ENCODE data around the gene FGR. TPM values are rescaled to one million over a fixed set of nuclear protein-coding genes. Genes with fewer than 3 reads are reported as not detected.

FGR gene
- total RNA-seq, 4 donors from 2014 or later, result 4.3 to 9.8 (median 5.2) TPM

- intact Hi-C loops (cut with DNase I; ENCODE audit: low total_unique reads), result no loop called here
- no peak for DNase-seq (ENCODE audit: low spot score in 2 of 2)
- TF ChIP-seq POLR2A (IDR thresholded peaks at IDR 0.05), result no peak
- no peak for TF ChIP-seq CTCF (IDR thresholded peaks at IDR 0.05)
- H3K4me3 ChIP-seq (ENCODE audit: low read depth, poor library complexity, severe bottlenecking), result no peak overlapping the region
- 84 to 90% methylated on average over 11 of the region's 11 CpGs for WGBS, 2 donors
These were observed 584 bp upstream of the FGR start for GRCh38 chr1:27635396-27636142.

- peak overlapping the region; percentile 24 for H3K4me3 ChIP-seq (ENCODE audit: low read depth, poor library complexity, severe bottlenecking)
- intact Hi-C loops (cut with DNase I; ENCODE audit: low total_unique reads), result no loop called here
- TF ChIP-seq CTCF (IDR thresholded peaks at IDR 0.05) (no peak), POLR2A (IDR thresholded peaks at IDR 0.05) (no peak)
- no peak for DNase-seq (ENCODE audit: low spot score in 2 of 2)
- 14 to 15% methylated on average over 41 to 51 of the region's 63 CpGs for WGBS, 2 donors
These were observed 604 bp downstream of the FGR start for GRCh38 chr1:27634177-27634984.

- TF ChIP-seq CTCF (IDR thresholded peaks at IDR 0.05), result no peak
- no peak for TF ChIP-seq POLR2A (IDR thresholded peaks at IDR 0.05)
- DNase-seq (ENCODE audit: low spot score in 2 of 2), result no peak
- 31 to 32% methylated on average over 17 of the region's 17 CpGs for WGBS, 2 donors
- intact Hi-C loops (cut with DNase I; ENCODE audit: low total_unique reads), result no loop called here
- H3K4me3 ChIP-seq (ENCODE audit: low read depth, poor library complexity, severe bottlenecking), result peak overlapping the region; percentile 24
These were observed 1.3 kb downstream of the FGR start for GRCh38 chr1:27633640-27634176.

- H3K4me3 ChIP-seq (ENCODE audit: low read depth, poor library complexity, severe bottlenecking), result no peak overlapping the region
- WGBS, 2 donors, result 79 to 86% methylated on average over 5 of the region's 5 CpGs
- no peak for TF ChIP-seq POLR2A (IDR thresholded peaks at IDR 0.05)
- TF ChIP-seq CTCF (IDR thresholded peaks at IDR 0.05), result no peak
- intact Hi-C loops (cut with DNase I; ENCODE audit: low total_unique reads), result no loop called here
- DNase-seq (ENCODE audit: low spot score in 2 of 2), result no peak
These were observed 1.7 kb downstream of the FGR start for GRCh38 chr1:27633298-27633610.

GRCh38 chr1:27632387-27633297 lies 2.3 kb downstream of the FGR start:
- intact Hi-C loops (cut with DNase I; ENCODE audit: low total_unique reads), result no loop called here
- H3K4me3 ChIP-seq (ENCODE audit: low read depth, poor library complexity, severe bottlenecking), result no peak overlapping the region
- no peak for TF ChIP-seq POLR2A (IDR thresholded peaks at IDR 0.05)
- no peak for DNase-seq (ENCODE audit: low spot score in 2 of 2)
- WGBS, 2 donors, result 74 to 87% methylated on average over 14 of the region's 14 CpGs

Data from lower leg skin (tissue), 4 donors.